Activated CD4-positive, alpha-beta T cell treated with anti-CD3 and anti-CD28 coated beads, Interleukin-2, Interleukin-6, amounts not matched to agents 100 ng/mL and 50 ng/mL, durations not matched to agents 16 hours and 8 hours (primary cell): Measurements from ENCODE around the gene ARHGAP19.
A peak's percentile ranks its signal among the peaks of the same experiment; 100 is the strongest.

Source experiments
- DNase-seq: peaks from one replicate; pipeline ENCODE4 v3.0.0-alpha.2; 2020

ARHGAP19 gene

DNA sequence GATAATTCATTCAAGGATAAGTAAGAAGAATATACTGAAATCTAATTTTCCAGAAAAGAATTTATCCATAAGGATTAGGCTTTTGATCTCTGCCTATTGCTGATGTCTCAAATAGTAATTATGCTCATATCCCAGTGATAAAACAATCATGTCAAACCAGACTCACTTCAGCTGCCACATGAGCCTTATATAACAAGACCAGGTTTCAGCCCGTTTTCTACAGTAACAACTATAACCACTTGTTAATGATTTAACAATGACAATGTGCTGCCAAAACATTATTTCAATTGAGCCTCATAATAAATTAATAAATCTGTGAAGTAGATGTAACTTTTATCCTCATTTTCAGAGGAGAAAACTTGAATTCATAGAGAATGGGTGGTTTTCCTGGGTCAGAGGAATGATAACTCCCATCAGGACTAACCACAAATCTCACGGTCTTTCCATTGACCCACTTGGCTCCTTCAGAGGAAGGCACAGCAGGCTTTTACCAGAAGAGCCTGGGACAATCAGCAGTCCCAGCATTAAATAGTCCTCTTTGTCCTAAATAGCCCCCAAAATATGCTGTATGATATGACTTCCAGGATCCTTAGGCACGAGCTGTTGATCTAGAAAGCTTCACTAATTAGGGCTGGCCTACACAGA, 64.2 kb downstream of the ARHGAP19 start:
- no peak for DNase-seq

DNA sequence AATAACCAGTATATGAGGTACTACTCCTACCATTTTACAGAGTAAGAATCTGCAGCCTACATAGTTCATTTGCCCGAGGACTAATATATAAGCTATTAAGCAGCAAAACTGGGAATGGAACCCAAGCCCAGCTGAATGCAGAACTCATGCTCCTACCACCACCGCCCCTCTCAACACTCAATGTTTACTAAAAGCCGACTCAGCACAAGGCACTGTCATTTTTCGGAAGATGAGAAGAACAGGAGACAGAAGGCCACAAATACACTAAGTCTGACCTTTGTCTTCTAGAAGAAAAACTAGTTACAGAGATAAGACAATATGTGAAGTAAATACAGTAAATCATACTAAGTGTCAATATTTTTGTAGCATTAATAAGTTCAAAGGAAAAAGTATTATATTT, 66.0 kb downstream of the ARHGAP19 start:
- DNase-seq: no peak

DNA sequence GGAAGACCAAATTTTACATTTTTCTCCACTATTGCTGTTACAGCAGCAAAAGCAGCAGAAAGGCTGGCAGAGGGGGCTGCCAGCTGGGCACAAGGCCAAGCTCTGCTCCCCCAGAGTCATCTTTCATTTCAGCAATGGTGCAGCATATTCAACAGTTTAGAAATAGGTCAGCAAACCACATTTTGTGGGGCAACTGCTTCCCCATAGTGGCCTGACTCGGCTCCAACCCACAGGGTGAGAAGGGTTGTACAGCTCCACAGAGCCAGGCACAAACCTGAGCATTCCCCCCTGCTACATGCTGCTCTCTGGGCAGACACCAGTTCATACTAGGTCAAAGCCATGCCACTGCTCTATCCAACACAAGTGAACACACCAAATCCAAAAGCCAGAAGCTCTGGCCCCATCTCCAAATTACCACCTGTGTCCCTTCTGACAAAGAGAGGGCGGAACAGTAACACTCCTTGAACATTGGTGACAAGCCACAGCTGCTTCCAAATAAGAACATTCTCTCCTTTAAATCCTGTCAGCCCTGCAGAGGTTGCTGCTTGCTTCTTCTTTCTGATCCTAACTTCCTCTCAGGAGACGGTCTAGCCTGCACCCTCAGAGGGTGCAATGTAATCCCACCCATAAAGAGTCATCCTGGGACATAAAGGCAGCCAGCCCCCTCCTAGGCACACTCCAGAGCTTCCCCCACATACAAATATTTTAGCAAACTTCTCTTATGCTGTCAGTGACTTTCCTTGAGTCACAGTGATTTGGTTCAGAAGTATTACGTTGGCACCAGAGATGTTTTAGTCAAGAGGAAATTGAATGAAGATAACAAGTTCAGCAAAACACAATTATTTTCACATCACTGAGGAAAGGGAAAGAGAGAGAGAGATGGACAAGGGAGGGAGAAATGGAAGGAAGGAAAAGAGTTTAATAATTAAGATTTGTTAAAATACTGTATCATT, 67.7 kb downstream of the ARHGAP19 start:
- DNase-seq: peak; percentile 79

DNA sequence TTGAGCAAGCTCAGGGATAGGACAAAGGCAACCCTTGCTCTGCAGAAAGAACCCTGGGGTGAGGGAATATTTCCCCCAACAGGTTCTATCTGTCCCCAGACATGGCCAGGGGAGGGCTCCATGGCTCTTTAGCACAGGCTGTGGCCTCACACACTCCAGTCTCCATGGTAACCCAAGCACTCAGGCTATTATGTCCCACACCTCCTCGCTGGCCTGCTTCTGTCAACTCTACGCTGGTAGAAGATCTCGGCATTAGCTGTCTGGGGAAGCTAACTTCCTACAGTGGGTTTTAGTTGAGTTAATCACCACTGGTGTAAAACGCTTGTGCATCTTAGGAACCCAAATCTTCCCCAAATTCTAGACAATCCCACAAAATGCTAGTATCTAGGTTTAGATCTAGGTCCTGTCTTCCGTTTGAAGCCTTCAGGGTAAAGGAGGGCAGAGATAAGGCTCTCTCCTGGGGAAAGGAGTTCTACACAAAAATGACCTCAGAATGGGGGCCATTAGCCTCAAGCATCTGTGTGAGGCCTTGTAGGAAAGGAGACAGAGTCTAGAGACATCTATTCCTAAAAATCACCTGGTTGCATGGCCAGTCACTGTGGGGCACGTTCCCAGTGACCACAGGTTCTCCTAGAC, 70.0 kb downstream of the ARHGAP19 start:
- no peak for DNase-seq

DNA sequence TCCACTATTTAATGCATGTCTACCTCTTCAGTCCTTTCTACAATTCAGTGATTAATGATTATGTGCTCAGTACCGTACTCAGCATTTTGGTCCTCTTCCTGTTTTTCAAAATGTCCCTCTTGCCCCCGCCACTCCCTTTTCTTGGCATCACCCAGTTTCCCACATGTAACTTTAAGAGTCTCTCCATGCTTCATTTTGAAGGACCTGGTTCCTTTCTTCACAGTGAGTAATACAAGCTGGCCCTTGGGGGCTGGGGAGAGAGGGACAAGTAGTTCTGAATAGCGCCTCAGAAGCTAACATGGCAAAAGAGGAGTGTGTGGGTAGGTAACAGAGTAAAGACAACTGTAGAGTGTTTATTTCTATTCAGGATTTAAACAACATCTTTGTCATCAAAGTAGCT, 72.1 kb downstream of the ARHGAP19 start:
- no peak for DNase-seq

DNA sequence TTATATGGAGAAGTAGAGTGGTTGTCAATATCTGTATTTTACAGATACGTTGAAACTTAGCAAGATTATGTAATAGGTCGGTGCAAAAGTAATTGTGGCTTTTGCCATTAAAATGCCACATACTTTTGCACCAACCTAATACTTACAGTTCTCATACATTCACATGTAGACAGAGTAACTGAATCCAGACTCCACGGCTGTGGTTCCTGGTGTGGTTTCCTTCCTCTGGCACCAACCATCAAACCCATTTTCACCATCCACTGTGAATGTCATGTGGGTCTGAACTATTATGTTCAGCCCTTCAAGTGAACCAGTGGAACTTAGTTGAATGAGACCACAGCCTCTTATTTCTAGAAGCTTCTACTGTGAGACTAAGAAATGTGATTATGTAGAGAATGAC, 75.1 kb downstream of the ARHGAP19 start:
- peak; percentile 24 for DNase-seq

DNA sequence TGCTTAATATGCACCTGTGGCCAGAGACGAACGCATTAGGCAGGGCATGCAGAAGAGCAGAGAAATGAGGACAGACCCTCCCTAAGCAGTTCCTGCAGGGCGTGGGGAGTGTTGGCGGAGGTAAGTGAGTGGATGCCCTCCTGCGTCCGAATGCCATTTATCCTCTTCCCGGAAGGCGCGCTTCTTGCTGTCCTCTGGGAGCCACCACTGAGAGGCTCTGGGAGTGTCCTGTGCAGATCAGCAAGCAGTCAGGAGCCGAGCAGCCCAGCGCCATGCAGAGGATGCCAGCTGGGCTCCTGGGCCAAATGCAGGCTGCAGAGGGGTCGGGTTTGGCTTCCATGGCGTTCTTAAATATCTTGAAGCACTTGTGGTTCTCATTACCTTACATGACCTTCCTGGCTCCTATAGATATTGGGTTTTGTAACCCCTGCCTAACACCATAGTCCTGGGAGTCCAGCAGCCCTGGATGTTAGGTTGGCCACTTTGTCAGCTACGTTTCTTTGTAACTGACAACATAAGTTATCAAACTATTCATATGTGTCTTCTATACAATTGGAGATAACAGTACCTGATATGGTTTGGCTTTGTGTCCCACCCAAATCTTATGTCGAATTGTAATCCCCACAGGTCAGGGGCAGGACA, 76.7 kb downstream of the ARHGAP19 start:
- DNase-seq: no peak

DNA sequence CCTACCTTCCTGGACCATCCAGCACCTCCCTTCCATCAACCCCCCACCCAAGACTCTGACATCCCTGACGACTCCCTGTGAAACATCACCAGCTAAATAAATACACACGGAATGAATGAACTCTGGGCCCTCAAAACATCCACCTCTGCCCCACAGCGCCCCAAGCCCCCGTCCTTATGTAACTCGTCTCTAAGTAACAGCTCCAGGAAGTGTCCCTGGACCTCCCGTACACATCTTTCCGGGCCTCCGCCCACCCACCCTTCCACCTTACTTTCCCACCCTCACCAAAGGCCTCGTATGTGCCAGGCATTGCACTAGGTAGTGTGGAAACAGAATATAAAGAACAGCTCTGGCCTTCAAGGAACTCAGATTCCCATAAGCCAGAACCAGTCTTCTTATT, 79.0 kb downstream of the ARHGAP19 start:
- DNase-seq: no peak

DNA sequence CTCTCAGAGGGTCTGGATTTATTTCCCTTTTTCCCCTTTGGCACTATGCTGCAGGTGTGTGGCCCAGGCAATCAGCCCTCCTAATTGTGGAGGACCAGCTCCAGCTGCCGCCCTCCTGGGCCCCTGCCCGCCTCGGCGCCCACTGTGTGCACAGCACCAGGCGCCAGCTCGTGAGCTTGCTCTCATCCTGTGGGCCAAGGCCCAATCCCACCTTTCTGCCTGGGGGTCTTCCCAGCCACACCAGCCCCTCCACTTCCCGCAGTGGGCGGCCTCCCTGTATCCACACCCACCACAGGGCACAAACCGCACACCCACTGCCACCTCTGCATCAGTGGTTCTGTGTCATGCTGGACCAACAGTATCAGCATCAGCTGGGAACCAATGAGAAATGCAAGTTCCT, 81.2 kb downstream of the ARHGAP19 start:
- DNase-seq: no peak

DNA sequence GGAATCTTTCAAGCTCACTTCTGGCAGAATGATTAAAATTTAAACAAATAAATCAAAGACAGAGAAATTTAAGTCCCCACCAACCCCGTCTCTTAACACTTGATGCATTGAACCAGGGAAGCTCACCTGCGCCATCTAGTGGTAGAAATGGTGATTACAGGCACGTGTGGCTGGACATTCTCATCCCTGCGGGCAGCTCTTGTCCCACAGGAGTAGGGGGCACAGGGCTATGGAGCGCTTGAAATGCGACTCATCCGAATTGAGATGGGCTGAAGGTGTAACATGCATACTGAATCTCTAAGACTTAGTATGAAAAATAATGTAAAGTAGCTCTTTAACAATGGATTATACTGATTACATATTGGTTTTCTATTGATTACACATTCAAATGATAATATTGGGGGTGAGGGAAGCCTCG, 81.9 kb downstream of the ARHGAP19 start:
- peak; percentile 80 for DNase-seq

DNA sequence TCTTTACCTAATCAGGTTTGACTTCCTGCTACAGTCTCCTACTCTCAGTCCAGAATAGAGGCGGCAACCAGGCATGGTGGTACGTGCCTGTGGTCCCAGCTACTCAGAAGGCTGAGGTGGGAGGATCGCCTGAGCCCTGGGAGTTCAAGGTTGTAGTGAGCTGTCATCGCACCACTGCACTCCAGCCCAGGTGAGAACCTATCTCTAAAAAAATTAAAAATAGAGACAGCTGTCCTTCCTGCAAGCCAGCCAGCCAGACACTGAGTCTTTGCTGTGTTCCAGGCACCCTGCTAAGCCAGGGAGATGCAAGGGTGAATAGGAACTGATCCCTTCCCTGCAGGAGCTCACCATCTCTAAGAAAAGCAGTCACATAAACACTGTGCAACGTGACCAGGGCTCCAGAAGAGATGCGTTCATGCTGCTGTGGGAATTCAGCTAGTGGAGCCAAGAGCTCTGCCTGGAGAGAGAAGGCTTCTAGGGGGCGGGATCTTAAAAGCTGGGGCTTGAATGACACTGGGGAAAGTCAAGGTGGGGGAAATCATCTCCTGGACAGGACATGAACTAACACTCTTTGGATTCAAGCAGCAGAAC, 84.6 kb downstream of the ARHGAP19 start:
- DNase-seq: no peak

DNA sequence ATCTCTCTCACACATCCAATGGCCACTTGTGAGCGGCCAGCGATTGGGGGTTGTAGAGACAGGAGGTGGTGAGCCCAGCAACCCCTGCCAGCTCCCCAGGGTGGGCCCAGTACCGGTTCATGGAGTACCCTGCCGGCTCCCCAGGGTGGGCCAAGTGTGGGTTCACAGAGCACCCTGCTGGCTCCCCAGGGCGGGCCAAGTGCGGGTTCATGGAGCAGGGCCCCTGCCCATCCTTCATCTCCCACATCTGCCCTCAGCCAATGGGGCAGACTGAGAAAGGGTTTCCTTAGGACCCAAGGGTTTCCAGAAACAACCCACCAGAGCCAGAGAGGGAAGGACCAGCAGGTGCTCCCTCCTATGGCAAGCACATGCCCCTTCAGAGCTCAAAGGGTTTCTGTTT, 85.3 kb downstream of the ARHGAP19 start:
- DNase-seq: no peak

DNA sequence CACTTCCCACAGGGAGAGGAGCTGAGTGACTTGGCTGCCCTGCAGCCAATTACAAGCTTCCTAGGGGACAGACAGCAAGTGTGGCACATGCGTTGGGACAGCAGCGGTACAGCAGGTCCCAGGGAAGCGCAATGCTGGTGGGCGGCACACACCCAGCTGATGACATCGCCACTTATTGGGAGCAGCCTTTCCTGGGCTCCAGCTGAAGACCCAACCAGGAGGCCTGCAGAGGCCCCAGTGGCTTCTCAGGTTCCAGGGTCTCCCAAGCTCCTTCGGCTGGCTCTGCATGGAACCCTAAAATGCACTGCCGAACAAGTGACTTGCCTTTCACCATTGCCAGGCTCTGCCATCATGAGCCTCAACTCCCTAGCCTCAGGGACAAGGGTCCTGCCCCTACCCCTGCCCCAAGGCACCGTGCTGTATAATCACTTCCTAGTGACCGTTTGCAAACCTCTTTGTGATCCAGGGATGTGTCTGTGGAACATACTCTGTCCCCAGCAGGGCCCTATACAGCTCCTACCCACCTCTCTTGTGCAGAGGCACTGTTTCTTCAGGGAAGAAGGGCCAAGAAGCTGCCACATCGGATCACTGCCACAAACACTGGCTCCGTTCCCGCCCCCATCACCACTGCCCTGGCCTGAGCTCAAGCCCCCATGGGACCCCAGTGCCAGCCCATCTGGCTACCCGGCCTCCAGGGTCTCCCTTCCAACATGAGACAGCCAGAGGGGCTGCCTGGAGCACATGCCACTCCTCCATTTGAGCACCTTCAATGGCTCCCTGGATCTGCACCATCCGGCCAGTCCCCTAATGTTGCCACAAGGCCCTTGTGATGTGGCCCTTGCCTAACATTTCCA, 87.4 kb downstream of the ARHGAP19 start:
- no peak for DNase-seq

DNA sequence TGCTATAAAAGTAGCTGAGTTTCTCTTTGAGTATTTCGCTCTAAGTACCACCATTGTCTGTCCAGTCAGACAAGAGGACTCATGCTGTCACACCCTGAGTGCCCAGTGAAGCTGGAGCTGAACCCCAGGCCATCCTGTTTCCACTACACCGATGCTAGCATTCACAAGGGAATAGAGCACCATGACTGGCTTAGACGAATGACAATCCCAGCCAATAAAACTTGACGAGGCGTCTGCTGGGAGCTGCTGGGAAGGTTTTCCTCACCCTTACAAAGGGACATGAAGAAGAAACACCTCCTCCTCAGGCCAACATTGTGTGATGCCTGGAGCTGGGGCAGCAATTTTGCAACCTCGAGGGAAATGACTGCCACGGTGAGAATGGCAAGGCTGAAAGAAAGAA, 89.2 kb downstream of the ARHGAP19 start:
- no peak for DNase-seq

DNA sequence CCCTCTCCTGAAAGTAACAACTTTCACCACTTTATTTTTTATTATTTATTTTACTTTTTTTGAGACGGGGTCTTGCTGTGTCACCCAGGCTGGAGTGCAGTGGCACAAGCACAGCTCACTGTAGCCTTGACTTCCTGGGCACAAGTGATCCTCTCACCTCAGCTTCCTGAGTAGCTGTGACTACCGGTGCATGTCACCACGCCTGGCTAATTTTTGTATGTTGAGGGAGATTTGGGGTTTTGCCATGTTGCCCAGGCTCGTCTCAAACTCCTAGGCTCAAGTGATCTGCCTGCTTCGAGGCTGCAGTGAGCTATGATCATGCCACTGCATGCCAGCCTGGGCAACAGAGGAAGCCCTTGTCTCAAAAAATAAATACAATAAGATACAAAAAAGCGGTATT, 91.8 kb downstream of the ARHGAP19 start:
- DNase-seq: peak; percentile 49

DNA sequence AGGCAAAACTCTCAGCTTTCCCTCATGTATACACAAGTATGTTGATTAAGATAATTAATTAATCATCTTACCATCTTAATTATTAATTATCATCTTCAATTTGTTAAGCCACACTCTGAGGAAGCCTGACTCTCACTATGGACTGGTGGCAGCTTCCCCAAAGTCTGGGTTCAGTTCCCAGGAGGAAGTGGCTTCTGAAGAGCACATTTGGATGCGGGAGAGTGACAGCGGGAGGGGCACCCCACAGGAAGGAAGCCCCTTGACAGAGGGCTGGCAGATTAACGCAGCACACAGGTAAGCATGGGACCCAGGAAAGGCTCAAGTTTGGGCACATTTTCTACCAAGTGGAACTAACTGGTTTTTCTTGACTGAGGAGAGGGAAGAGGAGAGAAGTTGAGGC, 93.3 kb downstream of the ARHGAP19 start:
- no peak for DNase-seq

DNA sequence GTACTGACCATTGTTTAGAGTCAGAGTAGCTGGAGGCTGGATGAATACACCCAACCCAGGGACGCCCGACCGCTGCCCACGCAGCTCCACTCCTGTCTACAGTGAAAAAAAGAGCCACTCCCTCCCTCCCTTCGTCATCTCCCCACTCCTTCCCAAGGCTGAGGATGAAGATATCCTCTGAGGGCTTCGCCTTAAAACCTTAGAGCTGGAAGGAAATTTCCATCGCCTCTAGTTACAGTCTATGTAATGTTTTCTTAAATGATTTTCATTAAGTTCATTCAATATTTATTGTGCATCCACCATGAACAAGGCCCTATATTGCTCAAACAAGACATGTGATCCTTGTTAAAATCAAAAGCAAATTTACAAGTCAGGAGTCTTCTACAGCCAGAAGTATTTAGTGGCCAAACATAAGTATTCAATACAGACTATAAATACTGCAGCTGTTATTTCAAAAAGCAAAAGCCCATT, 95.4 kb downstream of the ARHGAP19 start:
- DNase-seq: no peak

DNA sequence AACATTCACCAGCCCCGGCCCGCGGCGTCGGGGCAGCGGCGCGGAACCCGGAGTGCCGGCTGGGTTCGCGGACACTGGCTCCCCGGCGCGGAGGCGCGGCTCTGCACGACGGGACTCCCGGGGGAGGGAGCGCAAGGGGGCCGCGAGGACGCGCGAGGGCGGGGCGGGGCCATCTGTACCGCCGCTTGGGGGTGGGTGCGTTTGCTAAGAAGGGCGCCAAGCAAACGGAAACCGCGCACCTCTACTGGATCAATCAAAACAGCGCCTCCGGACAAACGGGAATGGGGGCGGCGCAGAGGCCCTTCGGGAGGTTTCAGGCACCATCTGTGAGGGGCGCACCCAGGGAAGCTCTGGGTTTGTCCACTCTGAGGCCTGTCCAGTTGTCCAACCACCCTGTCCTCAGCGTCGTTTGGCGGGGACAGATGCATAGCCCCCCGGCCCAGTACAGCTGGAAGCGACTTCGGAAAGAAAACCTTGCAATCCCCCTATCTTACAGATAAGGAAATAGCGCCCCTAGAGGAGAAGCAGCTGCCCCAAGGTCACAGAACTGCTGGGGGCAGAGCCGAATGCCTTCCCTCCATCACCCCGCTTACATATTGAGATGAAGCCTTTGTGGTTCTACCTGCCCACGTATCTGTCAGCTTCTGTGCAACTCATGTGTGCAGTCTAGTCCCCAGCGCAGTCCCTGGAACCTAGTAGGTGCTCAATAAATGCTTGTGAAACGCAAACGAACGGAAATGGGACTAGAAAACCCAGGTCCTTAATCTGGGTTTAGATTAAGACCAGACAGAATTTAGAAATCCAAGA, 96.0 kb downstream of the ARHGAP19 start:
- peak; percentile 83 for DNase-seq

DNA sequence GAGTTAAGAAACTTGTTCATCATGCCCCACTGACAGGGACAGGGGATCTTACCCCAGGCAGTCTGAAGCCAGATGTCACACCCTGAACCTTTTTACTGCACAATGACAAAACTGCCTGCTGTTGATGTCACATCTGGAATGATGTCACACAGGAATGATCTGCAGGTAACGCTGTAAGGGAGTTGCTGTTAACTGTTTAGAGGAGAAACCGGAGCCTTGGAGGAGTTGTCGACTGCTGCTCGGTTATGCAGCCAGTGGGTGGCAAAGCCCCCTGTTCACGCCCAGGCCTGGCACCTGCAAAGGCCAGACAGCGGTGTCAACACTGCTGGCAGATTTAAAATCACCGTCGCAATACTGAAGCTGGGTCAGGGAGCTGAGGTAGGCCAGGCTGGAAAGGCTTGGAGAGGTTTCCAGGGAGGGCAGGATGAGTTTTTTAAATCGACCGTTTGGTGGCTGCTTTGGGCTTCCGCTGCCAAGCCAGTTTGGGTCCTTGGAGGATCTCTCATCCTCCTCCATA, 96.7 kb downstream of the ARHGAP19 start:
- DNase-seq: no peak

DNA sequence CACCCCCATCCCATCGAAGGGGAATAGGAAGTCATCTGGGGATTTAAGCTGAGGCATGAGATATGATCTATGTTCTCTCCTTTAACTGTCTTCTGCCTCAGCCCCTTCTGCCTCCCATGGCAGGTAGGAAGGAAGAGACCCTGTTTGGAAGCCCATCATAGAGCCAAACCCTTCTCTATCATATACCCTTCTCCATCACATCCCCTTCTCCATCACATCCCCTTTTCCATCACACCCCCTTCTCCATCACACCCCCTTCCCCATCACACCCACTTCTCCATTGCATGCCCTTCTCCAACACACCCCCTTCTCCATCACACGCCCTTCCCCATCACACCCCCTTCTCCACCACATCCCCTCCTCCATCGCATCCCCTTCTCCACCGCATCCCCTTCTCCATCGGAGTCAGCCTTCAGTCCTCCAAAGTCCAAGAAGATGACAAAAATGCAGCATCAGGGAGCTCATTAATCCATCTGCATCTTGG, 99.4 kb downstream of the ARHGAP19 start:
- no peak for DNase-seq

DNA sequence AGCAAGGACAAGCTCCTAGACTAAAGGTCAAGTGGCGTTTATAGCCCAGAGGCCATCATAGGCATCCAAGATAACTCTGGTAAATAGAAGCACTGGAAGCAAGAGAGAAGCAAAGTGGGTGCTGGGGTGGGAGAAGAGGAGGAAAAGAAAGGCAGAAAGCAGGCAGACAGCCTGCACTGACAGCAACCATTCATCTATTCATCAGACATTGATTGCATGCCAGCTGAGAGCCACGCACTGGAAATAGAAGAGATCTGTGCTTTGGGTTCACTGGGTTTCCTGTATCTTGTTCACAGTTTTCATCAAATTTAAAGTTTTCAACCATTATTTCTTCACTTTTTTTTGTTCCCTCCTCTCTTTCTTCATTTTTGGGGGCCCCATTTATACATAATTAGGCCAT, 102.0 kb downstream of the ARHGAP19 start:
- no peak for DNase-seq
